GM23248 (cell line): Measurements from ENCODE around the gene CLRN1.

ENCODE experiments used
- EZH2 ChIP-seq: fragments of 200-600 bp; sonication (generic); IDR thresholded peaks from 2 replicates; pipeline ENCODE4 v1.6.1; 2018; ENCODE audit warnings: antibody characterized with exemption, mild to moderate bottlenecking; ENCODE audit not compliant: insufficient read depth, poor library complexity, severe bottlenecking
- EZH2phosphoT487 ChIP-seq: fragments of 200-600 bp; sonication (generic); IDR thresholded peaks from 2 replicates; pipeline ENCODE4 v1.6.1; 2018; ENCODE audit warnings: antibody characterized with exemption, moderate library complexity, mild to moderate bottlenecking, low read depth; ENCODE audit not compliant: insufficient read depth

DNA sequence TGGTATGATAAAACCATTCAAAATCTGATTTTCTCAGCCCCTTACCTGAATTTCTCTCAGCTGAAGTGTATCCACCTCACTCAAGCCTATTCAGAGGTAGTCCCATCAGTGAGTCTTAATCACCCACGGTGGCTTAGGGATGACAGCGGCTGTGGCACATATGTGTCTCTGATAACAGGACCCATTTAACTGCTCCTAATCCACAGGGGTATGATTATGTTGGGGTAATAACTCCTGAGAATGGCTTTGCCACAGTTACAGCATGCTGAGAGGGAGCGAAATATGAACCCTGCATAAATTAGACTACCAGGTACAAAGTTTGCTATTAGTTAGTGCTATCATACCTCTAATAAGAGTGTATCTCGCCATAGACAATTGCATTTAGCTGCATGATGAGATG lies 10.6 kb downstream of the CLRN1 start:
- TF ChIP-seq EZH2phosphoT487 (no peak), EZH2 (no peak)
